GM23338 (cell line): ENCODE data around the gene PXT1. TPM values are rescaled to one million over a fixed set of nuclear protein-coding genes. Genes with fewer than 3 reads are reported as not detected.

Experiments used
- ATAC-seq: fragments of 200-7000 bp; cut with Tn5 transposase; 3 replicates; pipeline ENCODE4 v1.9.1; 2020
- DNase-seq: peaks from one replicate; pipeline ENCODE4 v3.0.0-alpha.2; 2015; ENCODE audit warnings: low spot score
- H2AFZ ChIP-seq: fragments of 200-600 bp; sonication (generic); 2 replicates; pipeline ENCODE4 v1.8.0; 2016; ENCODE audit warnings: antibody characterized with exemption, mild to moderate bottlenecking, moderate library complexity
- H3F3A ChIP-seq: fragments of 200-600 bp; sonication (generic); replicated peaks from 2 replicates; pipeline ENCODE4 v1.8.0; 2017; ENCODE audit warnings: antibody characterized with exemption, mixed run types, low read depth
- H3K27ac ChIP-seq: fragments of 200-600 bp; sonication (generic); 2 replicates; pipeline ENCODE4 v1.6.1; 2016; ENCODE audit warnings: low read depth
- H3K27me3 ChIP-seq: fragments of 200-600 bp; sonication (generic); 2 replicates; pipeline ENCODE4 v1.8.0; 2016; ENCODE audit warnings: mild to moderate bottlenecking, mixed run types, moderate library complexity; ENCODE audit not compliant: insufficient read depth
- H3K36me3 ChIP-seq: fragments of 200-600 bp; sonication (generic); 2 replicates; pipeline ENCODE4 v1.8.0; 2016; ENCODE audit warnings: mild to moderate bottlenecking; ENCODE audit not compliant: insufficient read depth
- H3K4me1 ChIP-seq: fragments of 200-600 bp; sonication (generic); 2 replicates; pipeline ENCODE4 v1.8.0; 2016; ENCODE audit warnings: mild to moderate bottlenecking, moderate library complexity; ENCODE audit not compliant: insufficient read depth
- H3K4me2 ChIP-seq: fragments of 200-600 bp; sonication (generic); 2 replicates; pipeline ENCODE4 v1.7.1; 2017; ENCODE audit warnings: mixed run types
- H3K4me3 ChIP-seq: fragments of 200-600 bp; sonication (generic); 2 replicates; pipeline ENCODE4 v1.6.1; 2016; ENCODE audit warnings: mixed run types
- H3K79me2 ChIP-seq: fragments of 200-600 bp; sonication (generic); replicated peaks from 2 replicates; pipeline ENCODE4 v1.8.0; 2017; ENCODE audit warnings: mild to moderate bottlenecking; ENCODE audit not compliant: insufficient read depth
- H3K9me2 ChIP-seq: fragments of 200-600 bp; sonication (generic); 2 replicates; pipeline ENCODE4 v1.8.0; 2017; ENCODE audit not compliant: insufficient read depth
- H4K20me1 ChIP-seq: fragments of 200-600 bp; sonication (generic); replicated peaks from 2 replicates; pipeline ENCODE4 v1.8.0; 2017; ENCODE audit warnings: mild to moderate bottlenecking; ENCODE audit not compliant: insufficient read depth
- H3K27ac Mint-ChIP-seq: 2 replicates; pipeline ENCODE4 v1.8.0; 2020; ENCODE audit warnings: inconsistent platforms, mild to moderate bottlenecking, moderate library complexity, mixed read lengths
- H3K27me3 Mint-ChIP-seq: 3 replicates; pipeline ENCODE4 v1.8.0; 2022; ENCODE audit warnings: low read depth, mild to moderate bottlenecking, moderate library complexity, mixed read lengths, inconsistent platforms; ENCODE audit not compliant: insufficient read depth, poor library complexity
- H3K36me3 Mint-ChIP-seq: 3 replicates; pipeline ENCODE4 v1.8.0; 2021; ENCODE audit warnings: low read depth, mild to moderate bottlenecking, inconsistent platforms, moderate library complexity, mixed read lengths
- H3K4me1 Mint-ChIP-seq: 3 replicates; pipeline ENCODE4 v1.8.0; 2020; ENCODE audit warnings: mild to moderate bottlenecking, inconsistent platforms, mixed read lengths
- H3K4me3 Mint-ChIP-seq: 3 replicates; pipeline ENCODE4 v1.8.0; 2021; ENCODE audit warnings: moderate library complexity, mild to moderate bottlenecking, inconsistent platforms, mixed read lengths
- H3K9me3 Mint-ChIP-seq: 3 replicates; pipeline ENCODE4 v1.8.0; 2020; ENCODE audit warnings: moderate library complexity, mild to moderate bottlenecking, inconsistent platforms, mixed read lengths
- CREB1 ChIP-seq: fragments of 250-450 bp; sonication (Bioruptor Pico); IDR thresholded peaks from 2 replicates; pipeline ENCODE4 v1.5.0; 2020; ENCODE audit warnings: low read depth, mild to moderate bottlenecking, moderate library complexity
- CTCF ChIP-seq, 2 experiments: fragments of 200-600 bp in 1 of 2; sonication (generic) in 1 of 2; conservative IDR thresholded peaks; 2 replicates each; pipeline versions ENCODE4 v1.5.1 to v1.6.1; 2016 to 2017; ENCODE audit warnings: antibody characterized with exemption in 2 of 2, low read depth in 2 of 2, mild to moderate bottlenecking in 2 of 2, moderate library complexity in 1 of 2
- ETS1 ChIP-seq: IDR thresholded peaks from 2 replicates; pipeline ENCODE4 v1.6.1; 2016; ENCODE audit warnings: antibody characterized with exemption
- EZH2 ChIP-seq: fragments of 200-600 bp; sonication (generic); IDR thresholded peaks from one replicate; pipeline ENCODE4 v1.8.0; 2017; ENCODE audit warnings: antibody characterized with exemption, mild to moderate bottlenecking, low read depth; ENCODE audit not compliant: unreplicated experiment
- EZH2phosphoT487 ChIP-seq: fragments of 200-600 bp; sonication (generic); IDR thresholded peaks from one replicate; pipeline ENCODE4 v1.8.1; 2018; ENCODE audit warnings: antibody characterized with exemption; ENCODE audit not compliant: unreplicated experiment
- JUNB ChIP-seq: IDR thresholded peaks from one replicate; pipeline ENCODE4 v1.6.1; 2016; ENCODE audit warnings: antibody characterized with exemption; ENCODE audit not compliant: unreplicated experiment
- NANOG ChIP-seq: IDR thresholded peaks from 2 replicates; pipeline ENCODE4 v1.6.1; 2016; ENCODE audit warnings: antibody characterized with exemption, borderline replicate concordance
- POLR2AphosphoS5 ChIP-seq: IDR thresholded peaks from 2 replicates; pipeline ENCODE4 v1.6.1; 2016; ENCODE audit warnings: antibody characterized with exemption, low read depth
- REST ChIP-seq: IDR thresholded peaks from one replicate; pipeline ENCODE4 v1.6.1; 2018; ENCODE audit warnings: antibody characterized with exemption; ENCODE audit not compliant: unreplicated experiment
- STAT1 ChIP-seq: IDR thresholded peaks from one replicate; pipeline ENCODE4 v1.6.1; 2016; ENCODE audit warnings: antibody characterized with exemption; ENCODE audit not compliant: unreplicated experiment
- ZNF114 ChIP-seq: fragments of 250-450 bp; sonication (Bioruptor Pico); IDR thresholded peaks from 2 replicates; pipeline ENCODE4 v1.5.0; 2020; ENCODE audit warnings: mild to moderate bottlenecking, moderate library complexity
- ZNF331 ChIP-seq: fragments of 250-450 bp; sonication (Bioruptor Pico); IDR thresholded peaks from 2 replicates; pipeline ENCODE4 v1.5.0; 2020; ENCODE audit warnings: low read depth, mild to moderate bottlenecking, moderate library complexity
- ZNF462 ChIP-seq: fragments of 250-450 bp; sonication (Bioruptor Pico); IDR thresholded peaks from 2 replicates; pipeline ENCODE4 v1.5.0; 2020; ENCODE audit warnings: mild to moderate bottlenecking, moderate library complexity
- polyA plus RNA-seq: library from polyadenylated mRNA; unstranded; fragments of >200 nt; fragmentation: Nextera tagmentation; extraction: Ambion mirVana; gene quantifications from 2 replicates; pipeline ENCODE4 v1.2.1, GENCODE V29; 2016
- total RNA-seq: library from RNA; depleted of rRNA; stranded (reverse); fragments of >200 nt; shearing (Covaris generic); gene quantifications from 2 replicates; pipeline ENCODE4 v1.2.3, GENCODE V29; 2014

PXT1 gene
- total and polyA plus RNA-seq, 2 experiments from 2014 or later, result 0.14 TPM; not detected in 1

- no peak overlapping the region for H3K27ac ChIP-seq
- Mint-ChIP-seq H3K4me3 (no peak overlapping the region), H3K27me3 (peaks cover 5% of the 10 kb centered on the region), H3K36me3 (peaks cover 5% of the 10 kb centered on the region; the same call in 2 of the 3 replicates), H3K4me1 (peaks cover 25% of the 10 kb centered on the region), H3K9me3 (no peaks in the 10 kb centered on the region), H3K27ac (no peak overlapping the region)
- TF ChIP-seq NANOG (no peak), EZH2 (no peak), CREB1 (CRISPR knock-in tag) (no peak), ZNF114 (CRISPR knock-in tag) (no peak), STAT1 (no peak), ZNF462 (no peak), ETS1 (no peak), REST (no peak), CTCF (conservative IDR thresholded peaks at IDR 0.05; ENCODE audit: low read depth in 2 of 2) (no peak), JUNB (no peak), POLR2AphosphoS5 (no peak), EZH2phosphoT487 (no peak), ZNF331 (CRISPR knock-in tag) (no peak)
- peaks cover 11% of the 10 kb centered on the region for H4K20me1 ChIP-seq
- H3F3A ChIP-seq, result no peaks in the 10 kb centered on the region
- ATAC-seq (no peak), DNase-seq (no peak)
- H3K4me3 ChIP-seq, result no peak overlapping the region
- H3K4me1 ChIP-seq, result peaks cover 15% of the 10 kb centered on the region
- H3K4me2 ChIP-seq, result no peak overlapping the region
- no peaks in the 10 kb centered on the region for H3K36me3 ChIP-seq
- no peaks in the 10 kb centered on the region for H3K9me2 ChIP-seq
- H3K27me3 ChIP-seq, result no peaks in the 10 kb centered on the region
- peaks cover 98% of the 10 kb centered on the region for H3K79me2 ChIP-seq
- H2AFZ ChIP-seq, result no peak overlapping the region
These were observed 19.0 kb upstream of the PXT1 start for GRCh38 chr6:36461646-36462045.
